Measurements from ENCODE around the gene RBBP6.
"Not testable (repeated sequence)": the region's sequence is repeated elsewhere in the genome, so short reads cannot be mapped to it uniquely, and the experiment has no call there.

RBBP6 gene, protein sequence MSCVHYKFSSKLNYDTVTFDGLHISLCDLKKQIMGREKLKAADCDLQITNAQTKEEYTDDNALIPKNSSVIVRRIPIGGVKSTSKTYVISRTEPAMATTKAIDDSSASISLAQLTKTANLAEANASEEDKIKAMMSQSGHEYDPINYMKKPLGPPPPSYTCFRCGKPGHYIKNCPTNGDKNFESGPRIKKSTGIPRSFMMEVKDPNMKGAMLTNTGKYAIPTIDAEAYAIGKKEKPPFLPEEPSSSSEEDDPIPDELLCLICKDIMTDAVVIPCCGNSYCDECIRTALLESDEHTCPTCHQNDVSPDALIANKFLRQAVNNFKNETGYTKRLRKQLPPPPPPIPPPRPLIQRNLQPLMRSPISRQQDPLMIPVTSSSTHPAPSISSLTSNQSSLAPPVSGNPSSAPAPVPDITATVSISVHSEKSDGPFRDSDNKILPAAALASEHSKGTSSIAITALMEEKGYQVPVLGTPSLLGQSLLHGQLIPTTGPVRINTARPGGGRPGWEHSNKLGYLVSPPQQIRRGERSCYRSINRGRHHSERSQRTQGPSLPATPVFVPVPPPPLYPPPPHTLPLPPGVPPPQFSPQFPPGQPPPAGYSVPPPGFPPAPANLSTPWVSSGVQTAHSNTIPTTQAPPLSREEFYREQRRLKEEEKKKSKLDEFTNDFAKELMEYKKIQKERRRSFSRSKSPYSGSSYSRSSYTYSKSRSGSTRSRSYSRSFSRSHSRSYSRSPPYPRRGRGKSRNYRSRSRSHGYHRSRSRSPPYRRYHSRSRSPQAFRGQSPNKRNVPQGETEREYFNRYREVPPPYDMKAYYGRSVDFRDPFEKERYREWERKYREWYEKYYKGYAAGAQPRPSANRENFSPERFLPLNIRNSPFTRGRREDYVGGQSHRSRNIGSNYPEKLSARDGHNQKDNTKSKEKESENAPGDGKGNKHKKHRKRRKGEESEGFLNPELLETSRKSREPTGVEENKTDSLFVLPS (N-terminal part only)

DNA sequence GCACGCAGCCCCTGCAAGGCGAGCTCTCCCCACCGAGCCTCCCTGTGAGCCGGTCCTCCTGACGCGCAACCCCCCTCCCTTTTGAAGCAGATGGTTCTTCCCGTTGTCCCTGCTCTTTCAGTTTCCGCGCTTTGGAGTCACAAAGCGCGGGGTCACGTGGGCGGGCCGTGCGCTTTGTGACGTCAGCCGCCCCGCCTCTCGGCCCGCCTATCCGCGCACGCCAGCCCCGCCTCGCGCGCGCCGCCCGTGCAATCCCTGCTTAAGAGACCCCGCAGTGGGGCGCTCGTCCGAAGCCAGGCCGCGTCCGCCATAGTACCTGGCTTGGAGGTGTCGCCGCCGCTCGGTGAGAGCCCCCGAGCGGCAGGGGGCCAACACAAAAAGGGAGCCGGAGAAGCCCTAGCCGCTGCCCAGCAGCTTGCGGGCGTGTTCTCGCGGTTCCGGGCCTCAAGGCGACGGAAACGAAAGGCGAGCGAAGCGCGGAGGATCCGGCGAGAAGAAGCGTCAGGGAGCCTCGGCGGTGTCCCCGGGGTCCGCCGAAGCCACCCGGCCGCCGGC is at the start of gene RBBP6:
Gene RBBP6, plus strand, starts transcription at position 272 of the 555 bp plus-strand sequence. CDS start 1,061 bp downstream, outside the sequence.
- peak; percentile 98 for DNase-seq (ENCODE audit: low read depth)

DNA sequence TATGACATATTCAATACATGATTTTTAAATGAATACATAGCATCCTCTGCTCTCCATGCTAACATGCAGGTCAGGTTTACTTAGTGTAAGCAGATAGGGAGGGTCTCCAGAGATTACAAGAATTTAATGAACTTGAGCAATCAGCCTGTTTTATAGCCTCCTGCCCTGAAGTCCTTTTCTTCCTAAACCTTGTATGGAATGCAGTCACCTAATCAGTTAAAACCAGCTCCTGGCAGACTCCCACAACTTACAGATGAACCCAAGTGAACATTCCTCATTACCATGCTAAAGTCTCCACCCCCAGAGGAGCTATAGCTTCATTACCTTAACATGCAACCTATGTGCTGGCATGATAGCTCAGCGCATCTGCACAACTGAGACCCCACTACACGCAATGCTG is 48.5 kb upstream of the RBBP6 start:
- DNase-seq (ENCODE audit: low read depth) = no peak

DNA sequence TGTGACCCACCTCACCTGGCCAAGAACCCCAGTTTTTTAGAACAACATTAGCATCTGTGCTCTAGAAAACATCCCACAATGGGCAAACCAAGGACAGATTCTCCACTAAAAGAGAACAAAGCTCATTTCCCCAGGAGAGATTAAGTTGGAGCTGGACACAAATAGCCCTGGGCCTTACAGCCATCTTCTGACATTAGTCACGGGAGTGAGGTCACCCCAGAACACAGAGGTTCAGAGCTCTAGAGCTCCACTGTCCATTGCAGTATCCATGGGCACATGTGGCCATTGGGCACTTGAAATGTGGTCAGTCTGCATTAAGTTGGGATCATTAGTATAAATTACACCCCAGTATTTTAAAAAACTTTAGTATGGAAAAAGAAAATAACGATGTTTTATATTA is 47.6 kb upstream of the RBBP6 start:
- DNase-seq (ENCODE audit: low read depth) = no peak

DNA sequence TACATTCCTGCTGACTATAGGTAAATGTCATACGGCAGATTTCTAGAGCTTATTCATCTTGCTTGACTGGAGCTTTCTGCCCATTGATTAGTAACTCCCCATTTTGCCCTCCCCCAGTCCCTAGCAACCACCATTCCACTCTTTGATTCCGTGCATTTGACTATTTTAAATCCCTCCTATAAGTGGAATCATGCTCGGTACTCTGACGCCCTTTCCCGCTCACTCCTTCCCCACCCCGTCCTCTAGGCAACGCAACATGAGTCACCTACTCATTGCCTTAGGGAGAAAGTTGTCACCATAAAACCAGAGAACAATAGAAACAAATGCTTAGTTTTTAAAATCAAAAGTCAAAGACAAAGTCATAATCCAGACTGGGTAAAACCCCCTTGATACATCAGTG is 45.5 kb upstream of the RBBP6 start:
- DNase-seq (ENCODE audit: low read depth) = no peak

DNA sequence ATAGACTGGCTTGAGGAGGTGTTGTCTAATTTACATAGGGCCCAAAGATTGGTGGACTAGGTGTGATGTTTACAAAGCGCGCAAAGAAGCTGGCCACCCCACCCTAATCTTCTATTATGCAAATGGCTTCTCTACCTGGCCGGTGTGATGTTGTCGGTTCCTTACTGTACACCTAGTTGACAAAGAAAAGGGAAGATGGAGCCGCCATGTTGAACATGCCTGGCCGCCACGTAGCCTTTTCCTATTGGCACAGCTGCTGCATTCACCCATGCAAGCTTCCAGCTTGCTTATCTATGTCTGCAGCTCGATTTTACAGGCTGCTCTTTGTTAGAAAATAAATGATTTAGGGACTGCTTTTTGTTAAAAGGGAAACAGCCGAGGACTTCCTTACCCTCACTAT is 44.2 kb upstream of the RBBP6 start:
- not testable (repeated sequence) for DNase-seq (ENCODE audit: low read depth)

DNA sequence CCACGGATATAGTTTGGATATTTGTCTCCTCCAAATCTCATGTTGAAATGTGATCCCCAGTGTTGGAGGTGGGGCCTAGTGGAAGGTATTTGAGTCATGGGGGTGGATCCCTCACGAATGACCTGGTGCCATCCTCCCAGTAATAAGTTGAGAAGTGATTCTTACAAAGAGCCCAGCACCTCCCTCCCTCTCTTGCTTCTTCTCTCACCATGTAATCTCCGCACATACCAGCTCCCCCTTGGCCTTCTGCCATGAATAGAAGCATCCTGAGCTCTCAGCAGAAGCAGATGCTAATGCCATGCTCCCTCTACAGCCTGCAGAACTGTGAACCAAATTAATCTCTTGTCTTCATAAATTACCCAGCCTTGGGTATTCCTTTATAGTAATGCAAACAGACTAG is 41.9 kb upstream of the RBBP6 start:
- DNase-seq (ENCODE audit: low read depth) = no peak

DNA sequence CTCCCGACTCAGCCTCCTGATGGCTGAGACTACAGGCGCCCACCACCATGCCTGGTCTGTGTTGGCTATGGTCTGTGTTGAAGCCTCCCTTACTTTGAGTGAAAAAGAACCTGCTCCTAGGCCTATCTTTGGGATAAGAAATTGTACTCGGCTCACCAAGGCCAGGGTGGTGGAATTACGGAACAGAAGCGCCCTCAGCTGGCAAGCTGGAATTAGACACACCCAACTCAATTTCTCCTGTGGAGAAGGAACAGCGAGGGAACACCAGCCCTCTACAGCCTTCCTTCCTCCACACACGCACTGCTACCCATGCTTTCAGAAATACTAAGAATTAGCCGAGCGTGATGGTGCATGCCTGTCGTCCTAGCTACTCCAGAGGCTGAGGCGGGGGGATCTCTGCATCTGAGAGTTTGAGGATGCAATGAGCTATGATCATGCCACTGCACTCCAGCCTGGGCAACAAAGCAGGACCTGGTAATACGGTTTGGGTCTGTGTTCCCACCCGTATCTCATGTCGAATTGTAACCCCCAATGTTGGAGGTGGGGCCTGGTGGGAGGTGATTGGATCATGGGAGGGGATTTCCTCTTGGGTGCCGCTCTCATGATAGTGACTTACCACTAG is 40.1 kb upstream of the RBBP6 start:
- DNase-seq (ENCODE audit: low read depth) = no peak

DNA sequence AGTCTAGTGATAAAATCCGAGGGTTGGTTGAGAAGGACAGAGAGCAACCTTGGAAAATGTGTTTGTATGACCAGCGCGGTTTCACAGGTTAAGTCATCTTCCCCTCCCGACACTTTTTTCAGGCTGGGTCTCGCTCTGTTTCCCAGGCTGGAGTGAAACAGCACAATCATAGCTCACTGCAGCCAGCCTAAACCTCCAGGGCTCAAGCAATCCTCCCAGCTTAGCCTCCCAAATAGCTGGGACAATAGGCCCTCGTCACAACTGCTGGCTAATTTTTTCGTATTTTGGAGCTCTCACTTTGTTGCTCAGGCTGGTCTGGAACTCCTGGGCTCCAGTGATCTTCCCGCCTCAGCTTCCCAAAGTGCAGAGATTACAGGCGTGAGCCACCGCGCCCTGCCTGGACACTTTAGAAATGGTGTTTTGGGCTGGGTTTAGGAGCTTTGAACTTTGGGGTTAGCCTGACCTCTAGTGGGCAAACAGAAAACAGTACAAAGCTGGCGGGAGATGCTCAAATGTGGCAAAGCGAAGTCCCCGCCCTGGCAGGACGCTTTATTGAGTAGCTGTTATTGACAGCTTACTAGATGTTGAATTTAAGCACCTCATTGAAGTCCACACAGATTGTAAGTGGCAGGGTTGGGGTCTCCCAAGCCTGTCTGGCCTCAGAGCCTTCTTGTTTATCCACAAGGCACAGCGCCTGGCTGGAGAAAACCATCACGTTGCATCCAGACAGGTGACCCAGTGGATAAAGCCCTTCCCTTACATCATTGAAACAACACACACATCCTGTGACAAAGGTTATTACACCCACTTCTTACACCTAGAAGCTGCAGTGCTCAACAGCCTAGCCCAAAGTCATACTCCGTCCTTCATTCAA is 34.7 kb upstream of the RBBP6 start:
- peak; percentile 52 for DNase-seq (ENCODE audit: low read depth)

DNA sequence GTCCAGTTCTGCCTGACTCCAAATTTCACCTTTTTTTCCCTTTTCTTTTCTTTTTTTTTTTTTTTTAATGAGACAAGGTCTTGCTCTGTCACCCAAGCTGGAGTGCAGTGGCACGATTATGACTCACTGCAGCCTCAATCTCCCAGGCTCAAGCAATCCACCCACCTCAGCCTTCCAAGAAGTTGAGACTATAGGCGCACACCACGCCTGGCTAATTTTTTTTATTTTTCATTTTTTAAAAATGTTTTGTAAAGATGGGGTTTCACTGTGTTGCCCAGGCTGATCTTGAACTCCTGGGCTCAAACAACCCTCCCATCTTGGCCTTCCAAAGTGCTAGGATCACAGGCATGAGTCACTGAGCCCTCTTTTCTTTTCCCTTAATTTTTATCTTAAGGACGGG is 33.4 kb upstream of the RBBP6 start:
- no peak for DNase-seq (ENCODE audit: low read depth)

DNA sequence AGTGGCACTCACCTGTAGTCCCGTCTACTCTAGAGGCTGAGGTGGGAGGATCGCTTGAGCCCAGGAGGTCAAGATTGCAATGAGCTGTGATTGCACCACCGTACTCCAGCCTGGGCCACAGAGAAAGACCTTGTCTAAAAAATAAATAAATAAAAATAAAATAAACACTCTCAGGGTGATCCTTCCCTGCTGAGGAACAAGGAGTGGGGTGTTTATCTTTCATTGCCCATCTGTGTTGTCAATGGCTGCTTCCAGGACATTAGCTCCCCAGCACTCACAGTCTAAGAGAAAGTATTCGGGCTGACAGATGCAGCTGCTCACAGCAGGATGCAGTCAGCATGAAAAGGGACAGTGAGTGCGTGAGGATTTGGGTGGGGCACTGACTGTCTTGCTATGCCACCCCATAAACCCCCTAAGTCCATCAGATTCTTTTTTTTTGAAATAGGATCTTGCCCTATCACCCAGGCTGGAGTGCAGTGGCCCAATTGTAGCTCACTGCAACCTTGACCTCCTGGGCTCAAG is 31.3 kb upstream of the RBBP6 start:
- DNase-seq (ENCODE audit: low read depth) = no peak

DNA sequence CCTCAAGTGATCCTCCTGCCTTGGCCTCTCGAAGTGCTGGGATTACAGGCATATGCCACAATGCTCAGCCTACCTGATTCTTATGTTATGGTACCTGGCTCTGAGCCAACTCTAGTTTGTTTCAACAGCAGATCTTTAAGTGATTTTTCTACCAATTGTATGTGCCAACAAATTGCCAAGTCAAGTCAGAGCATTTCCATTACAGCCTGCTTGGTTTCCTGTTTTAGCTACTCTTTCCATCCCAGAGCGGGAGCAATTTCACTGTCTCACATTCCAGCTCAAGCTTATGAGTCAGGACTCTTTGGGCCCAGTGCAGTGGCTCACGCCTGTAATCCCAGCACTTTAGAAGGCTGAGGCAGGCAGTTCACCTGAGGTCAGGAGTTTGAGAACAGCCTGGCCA is 30.8 kb upstream of the RBBP6 start:
- DNase-seq (ENCODE audit: low read depth) = peak; percentile 64

DNA sequence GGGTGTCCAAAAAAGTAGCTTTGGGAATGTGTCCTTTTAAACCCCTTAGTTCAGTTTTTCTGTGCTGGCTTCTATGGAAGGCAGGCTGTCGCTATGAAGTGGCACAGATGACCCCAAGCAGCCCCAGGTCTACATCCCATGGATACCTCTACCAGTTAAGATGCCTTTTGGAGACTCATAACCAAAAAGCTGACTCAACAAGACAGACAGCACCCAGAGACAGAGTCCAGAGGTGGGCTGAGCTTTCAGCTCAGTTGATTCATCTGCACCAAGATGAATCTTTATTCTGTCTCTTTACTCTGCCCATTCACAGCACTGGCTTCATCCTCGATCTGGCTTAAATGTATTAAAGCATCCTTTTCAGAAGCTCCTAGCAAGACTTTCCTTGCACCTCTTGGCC is 29.8 kb upstream of the RBBP6 start:
- DNase-seq (ENCODE audit: low read depth) = no peak

DNA sequence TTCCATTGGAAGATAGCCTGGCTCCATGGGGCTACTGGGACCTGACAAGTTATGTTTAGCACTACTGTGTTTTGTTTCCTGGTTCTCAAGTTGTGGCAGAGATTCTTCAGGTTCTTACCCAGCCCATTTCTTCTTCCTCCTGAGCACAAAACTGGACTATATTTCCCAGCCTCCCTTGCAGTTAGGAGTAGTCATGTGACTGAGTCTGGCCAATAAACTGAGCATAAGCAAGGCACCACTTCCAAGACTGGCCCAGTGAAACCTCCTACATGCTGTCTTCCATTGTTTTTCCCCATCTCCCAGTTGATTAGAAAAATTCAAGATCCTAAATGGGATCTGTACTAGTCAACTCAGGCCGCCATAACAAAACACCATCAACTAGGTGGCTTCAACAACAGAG is 28.2 kb upstream of the RBBP6 start:
- DNase-seq (ENCODE audit: low read depth) = no peak

DNA sequence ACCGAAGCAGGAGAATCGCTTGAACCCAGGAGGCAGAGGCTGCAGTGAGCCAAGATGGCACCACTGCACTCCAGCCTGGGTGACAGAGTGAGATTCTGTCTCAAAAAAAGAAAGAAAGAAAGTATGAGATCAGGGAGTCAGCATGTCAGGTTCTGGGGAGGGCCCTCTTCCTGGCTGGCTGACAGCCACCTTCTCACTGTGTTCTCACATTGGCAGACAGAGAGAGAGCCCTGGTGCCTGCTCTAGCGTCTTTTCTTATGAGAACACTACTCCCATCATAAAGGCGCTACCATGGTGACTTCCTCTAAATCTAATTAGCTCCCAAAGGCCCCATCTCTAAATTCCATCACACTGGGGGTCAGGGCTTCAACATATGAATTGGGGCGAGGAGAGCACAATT is 27.6 kb upstream of the RBBP6 start:
- DNase-seq (ENCODE audit: low read depth) = no peak

DNA sequence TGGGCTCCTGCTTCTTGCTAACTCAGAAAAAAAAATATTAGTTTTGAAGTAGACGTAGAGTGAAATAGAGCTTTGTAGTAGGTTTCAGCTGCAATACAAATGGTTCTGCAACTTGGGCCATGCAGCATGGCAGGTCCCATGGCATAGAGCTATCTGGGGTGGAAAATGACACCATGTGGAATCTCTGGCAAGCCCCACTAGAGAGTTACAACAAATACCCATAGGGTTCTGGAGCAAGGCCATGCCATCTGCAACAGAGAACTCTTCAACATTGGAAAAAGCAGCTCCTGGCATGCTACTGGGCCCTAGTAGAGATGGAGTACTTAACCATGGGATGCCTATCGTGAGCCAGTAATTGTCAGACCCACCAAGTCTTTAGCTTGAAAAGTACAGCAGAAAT is 25.3 kb upstream of the RBBP6 start:
- DNase-seq (ENCODE audit: low read depth) = no peak

DNA sequence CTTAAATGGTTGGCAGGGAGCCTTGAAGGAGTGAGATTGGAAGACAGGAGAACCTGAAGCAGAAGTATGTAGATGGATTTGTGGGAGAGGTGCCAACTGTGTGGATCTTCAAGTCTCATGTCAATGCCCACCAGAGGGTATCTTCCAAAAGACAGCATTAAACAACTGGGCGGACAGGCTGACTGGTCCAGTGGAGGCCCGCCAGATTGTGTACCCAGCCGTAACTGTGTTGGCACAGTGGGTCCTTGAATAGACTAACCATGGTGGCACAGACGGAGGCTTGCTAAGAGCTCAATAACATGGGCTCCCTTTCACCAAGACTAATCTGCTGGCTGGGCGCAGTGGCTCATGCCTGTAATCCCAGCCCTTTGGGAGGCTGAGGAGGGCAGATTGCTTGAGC is 24.2 kb upstream of the RBBP6 start:
- no peak for DNase-seq (ENCODE audit: low read depth)

DNA sequence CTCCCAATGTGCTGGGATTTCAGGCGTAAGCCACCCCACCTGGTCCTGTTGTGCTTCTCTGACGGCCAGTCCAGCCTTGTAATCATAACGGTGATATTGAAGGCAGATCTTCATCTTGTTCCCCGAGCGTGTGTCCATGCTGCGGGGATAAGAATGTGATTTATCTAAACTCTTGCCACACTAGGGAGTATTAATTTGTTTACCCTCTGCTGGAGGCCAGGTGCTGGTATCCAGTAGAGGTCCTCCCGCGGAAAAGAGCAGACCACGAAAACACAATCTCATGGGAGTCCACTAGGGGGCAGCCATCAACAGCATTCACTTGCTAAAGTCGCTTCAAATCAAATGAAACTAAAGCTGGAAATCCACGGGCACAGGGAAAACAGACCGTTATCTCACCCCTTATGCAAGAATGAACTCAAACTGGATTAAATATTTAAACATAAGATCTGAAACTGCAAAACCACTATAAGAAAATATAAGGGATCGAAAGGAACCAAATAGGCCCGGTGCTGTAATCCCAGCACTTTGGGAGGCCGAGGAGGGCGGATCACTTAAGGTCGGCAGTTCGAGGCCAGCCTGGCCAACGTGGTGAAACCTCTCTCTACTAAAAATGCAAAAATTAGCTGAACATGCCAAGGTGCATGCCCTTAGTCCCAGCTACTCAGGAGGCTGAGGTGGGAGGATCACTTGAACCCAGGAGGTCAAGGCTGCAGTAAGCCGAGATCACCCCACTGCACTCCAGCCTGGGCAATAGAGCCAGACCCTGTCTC is 22.3 kb upstream of the RBBP6 start:
- DNase-seq (ENCODE audit: low read depth) = peak; percentile 76

DNA sequence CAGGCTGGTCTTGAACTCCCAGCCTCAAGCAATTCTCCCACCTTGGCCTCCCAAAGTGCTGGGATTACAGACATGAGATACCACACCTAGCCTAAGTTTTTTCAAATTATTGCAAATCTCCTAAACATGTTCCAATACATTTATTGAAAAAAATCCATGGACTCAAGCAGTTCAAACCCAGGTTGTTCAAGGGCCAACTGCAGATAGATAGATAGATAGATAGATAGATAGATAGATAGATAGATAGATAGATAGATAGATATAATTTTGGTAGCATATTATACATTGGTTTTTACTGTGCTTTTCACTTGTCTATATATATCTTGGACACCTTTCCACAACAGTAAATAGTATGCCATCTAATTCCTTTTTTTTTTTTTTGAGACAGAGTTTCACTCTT is 20.9 kb upstream of the RBBP6 start:
- no peak for DNase-seq (ENCODE audit: low read depth)

DNA sequence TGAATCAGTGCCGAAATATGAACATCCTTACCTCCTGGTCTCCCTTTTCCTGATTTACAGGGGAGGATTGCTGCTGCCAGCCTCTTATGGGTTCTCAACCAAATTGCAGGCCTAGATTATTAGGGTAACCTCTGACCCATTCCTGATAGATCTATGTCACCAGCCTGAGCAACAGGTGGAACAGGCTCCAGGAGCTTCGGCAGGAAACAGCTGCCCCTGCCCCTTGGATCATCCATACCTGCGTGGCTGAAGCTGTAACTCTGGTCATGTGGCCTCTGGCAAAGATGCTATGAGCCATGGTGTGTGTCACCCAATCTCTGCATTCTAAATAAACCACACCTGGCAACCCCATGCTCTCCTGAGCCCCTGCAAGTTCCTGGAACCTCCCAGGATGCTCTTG is 18.4 kb upstream of the RBBP6 start:
- DNase-seq (ENCODE audit: low read depth) = no peak

DNA sequence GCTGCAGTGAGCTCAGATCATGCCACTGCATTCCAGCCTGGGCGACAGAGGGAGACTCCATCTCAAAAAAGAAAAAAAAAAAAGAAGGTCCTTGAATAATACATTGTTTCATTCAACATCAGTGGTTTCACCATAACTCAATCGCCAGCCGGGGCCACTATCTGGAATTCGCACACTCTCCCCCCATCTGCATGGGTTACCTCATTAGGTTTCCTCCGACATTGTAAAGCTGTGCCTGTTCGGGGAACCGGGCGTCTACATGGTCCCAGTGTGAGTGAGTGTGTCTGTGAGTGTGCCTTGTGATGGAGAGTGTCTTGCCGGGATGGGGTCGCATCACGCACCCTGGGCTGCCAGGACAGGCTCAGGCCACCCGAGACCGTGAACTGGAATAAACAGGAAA is 16.6 kb upstream of the RBBP6 start:
- no peak for DNase-seq (ENCODE audit: low read depth)
